Left forelimb (tissue), 1 donor: ENCODE measurements around the gene PALLD.

Experiments used
- DNase-seq: peaks from one replicate; pipeline ENCODE4 v3.0.0-alpha.2; 2018; ENCODE audit warnings: low spot score

The PALLD gene

DNA sequence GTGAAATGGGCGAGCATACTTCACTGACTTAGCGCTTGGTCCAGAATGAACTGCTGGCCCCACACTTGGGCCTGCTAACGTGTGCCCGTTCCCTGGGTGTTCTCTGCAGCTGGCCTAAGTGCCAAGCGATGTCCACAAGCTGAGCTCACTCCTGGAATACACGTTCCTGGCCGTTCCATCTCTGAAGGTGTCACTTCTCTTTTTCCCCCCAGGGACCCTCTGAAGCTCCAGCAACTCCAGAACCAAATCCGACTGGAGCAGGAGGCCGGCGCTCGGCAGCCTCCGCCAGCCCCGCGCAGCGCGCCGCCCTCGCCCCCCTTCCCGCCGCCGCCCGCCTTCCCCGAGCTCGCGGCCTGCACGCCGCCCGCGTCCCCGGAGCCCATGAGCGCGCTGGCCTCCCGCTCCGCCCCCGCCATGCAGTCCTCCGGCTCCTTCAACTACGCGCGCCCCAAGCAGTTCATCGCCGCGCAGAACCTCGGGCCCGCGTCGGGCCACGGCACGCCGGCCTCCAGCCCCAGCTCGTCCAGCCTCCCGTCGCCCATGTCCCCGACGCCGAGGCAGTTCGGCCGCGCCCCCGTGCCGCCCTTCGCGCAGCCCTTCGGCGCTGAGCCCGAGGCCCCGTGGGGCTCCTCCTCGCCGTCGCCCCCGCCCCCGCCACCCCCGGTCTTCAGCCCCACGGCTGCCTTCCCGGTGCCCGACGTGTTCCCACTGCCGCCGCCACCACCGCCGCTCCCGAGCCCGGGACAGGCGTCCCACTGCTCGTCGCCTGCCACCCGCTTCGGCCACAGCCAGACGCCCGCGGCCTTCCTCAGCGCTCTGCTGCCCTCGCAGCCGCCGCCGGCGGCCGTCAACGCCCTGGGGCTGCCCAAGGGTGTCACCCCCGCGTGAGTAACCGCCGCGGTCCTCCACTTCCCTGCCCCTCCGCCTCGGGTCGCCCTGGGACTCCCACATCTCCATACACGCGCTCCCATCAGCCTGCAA lies 380.9 kb downstream of the PALLD start:
- peak; percentile 79 for DNase-seq

DNA sequence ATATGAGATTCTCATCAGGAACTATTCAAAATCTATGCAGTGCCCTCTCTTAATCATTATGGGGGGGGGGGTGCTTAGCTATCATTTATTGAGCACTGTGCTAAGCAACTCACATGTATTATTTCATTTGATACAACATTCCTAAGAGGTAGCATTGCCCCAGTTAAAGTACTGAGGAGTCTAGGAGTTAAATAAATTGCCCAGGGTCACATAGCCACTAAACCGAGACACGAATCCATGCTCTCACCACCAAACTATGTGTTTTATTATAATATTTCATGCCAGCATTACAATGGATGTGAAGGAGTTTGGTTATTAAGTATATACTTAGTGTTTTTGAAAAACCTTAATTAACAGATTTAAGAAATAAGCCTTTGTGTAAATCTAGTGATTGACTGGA lies 381.8 kb downstream of the PALLD start:
- no peak for DNase-seq

DNA sequence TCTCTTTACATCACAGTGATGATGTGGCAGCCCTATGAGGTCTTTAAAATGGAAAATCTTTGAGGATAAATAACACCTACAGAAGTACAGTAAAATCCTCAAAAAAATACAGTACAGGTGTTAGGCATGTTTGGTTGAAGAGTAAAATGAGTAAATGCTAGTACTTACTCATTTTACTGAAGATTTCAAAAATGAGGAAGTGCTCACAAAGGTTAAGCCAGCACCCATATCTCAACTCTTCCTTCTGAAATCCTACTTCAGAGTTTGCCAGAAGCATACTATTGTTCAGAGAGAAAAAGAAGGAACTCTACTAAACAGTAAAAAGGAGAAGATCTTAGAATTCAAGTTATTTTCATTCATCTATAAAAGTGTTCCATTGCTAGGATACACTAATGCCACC lies 382.3 kb downstream of the PALLD start:
- no peak for DNase-seq

DNA sequence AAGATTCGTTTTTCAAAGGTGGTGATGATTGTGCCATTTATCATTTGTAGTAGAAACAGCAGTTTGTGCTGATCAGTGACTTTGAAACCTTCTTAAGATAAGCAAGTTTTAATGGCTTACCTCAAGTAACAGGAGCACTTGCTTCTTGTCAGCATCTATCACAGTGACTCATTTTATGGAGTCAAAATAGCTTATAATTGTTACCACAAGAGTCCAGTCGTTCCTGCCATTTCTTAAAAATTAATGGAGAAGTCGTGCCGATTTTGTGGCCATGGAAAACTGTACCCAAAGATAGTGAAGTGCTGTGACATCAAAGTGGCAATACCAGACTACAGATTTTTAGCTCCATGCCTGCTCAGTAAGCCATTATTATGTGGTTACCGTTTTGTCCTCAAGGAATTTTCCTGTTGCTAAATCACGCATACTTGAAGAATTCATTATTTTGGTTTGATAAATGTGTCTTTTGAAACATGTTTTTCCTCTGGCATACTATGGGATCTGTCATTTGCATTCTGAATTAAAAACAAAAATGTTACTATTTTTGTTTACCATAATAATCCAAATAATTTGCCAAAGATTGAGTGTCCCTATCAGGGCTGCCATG lies 383.3 kb downstream of the PALLD start:
- no peak for DNase-seq

DNA sequence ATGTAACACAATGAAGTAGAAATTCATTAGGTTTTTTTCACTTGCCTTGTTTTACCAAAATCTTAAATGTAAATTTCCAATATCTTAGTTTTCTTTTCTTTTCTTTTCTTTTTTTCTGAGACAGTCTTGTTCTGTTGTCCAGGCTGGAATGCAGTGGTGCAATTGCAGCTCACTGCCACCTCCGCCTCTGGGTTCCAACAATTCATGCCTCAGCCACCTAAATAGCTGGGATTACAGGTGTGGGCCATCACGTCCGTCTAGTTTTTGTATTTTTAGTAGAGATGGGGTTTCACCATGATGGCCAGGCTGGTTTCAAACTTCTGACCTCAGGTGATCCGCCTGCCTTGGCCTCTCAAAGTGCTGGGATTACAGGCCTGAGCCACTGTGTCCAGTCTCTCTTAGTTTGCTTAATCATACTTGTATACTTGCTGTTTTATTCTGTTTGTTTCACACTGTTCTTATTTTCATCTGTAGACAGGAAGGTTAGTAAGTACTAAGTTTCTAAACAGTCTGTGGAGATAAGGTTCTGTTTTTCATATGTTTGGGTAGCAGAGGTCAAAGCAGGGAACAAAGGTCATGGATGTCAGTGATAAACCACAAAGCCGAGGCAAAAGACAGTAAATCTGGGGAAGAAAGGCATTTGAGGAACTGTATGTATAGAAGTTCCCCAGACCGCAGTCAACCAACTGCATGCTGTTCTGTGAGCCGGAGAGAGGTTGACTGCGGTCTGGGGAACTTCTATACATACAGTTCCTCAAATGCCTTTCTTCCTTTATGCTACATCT lies 384.2 kb downstream of the PALLD start:
- no peak for DNase-seq

DNA sequence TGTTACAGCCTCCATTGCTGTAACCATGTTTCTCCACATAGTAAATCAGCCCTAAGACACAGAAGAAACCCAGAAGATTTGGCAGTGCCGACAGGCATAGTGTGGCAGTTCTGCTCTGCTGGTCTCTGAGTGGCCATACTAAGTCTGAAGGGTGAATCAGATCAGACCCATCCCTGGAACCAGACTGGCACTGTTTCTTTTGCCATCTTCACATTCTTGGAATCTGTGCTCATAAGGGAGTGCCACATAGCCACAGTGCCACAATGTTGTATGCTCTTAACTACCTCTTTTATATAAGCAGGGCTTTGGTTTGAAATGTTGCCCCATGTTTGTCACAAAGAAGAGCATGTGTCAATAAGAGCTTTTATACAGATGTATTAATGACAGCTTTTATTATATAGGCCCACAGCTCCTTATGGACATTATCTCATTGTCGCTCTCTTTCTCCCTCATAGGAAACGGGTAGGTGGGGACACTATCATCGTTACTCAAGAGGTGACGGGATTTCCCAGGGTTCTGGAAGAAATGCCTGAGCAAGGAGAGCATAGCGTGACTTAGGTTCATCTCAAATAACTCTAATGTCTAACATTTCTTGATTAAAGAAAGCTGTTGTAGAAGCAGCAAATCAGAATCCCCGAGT lies 385.0 kb downstream of the PALLD start:
- no peak for DNase-seq

DNA sequence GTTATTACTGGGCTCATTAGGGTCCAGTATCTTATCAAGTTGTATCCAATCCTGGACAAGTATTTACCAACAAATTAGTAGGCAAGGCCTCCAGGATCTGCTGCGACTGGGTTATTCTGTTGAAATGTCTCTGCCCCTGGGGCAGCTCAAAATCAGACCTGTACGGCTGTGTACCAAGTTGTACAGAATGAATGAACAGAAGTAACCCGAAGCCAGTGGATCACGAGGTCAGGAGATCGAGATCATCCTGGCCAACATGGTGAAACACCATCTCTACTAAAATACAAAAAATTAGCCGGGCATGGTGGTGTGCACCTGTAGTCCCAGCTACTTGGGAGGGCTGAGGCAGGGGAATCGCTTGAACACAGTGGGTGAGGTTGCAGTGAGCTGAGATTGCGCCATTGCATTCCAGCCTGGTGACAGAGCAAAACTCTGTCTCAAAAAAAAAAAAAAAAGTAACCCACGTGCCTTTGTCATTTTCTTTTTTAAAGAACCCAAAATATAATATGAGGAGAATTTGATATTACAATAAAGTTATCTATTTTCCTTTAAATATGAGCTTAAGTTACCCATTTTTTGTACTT lies 385.9 kb downstream of the PALLD start:
- DNase-seq, result no peak

DNA sequence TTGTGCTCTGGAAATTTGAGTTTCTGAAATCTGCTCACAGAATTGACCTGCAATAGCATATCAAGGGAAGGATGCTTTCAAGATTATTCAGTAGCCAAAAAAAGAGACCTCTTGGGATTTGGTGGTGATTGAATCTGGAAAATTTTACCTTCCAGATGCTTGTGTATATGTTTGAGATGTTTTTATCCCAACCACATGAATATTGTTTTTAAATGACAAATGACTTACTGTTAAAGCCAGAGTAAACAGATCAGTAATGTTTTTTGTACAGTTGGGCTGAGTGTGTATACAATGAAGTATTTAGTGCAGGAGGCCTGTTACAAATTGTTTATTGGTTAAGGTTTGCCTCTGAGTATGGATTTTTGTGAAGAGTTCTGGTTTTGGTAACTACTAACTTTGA lies 386.7 kb downstream of the PALLD start:
- DNase-seq, result no peak

DNA sequence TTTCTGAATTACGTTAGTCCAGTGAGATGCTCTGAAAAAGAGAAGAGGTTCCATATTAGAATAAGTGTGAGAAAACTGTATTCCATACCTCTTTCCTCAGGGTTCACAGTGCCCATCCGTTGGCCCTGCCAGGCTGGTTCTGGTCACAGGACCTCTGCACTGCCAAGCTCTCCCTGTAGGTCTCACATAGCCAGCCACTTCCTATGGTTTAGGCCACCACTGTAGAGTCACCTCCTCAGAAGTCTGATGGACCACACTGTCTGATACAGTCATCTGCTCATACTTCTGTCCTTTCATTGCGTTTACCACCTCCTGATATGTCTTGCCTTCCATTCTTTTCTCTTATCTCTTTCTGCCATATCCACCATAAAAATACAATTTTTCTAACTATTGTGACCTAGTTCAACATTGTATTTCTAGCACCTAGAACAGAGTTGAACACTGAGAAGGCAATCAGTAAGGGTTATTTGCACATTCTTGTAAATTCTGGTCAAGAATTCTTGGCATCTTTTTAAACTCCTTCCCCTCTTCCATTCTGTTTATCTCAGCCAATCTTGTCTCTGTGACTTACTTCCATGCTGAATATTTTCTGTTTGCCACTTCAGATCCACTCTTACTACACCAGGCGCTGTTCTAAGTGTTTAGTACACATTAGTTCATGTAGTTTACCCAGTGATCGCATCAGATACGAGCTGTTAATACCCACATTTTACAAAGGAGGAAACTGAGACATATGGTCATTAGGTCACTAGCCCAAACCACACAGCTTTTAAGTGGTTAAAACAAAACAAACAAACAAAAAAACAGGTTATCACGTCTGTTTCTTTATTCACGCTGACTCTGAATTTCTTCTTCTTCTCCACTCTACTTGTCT lies 387.6 kb downstream of the PALLD start:
- DNase-seq, result no peak

DNA sequence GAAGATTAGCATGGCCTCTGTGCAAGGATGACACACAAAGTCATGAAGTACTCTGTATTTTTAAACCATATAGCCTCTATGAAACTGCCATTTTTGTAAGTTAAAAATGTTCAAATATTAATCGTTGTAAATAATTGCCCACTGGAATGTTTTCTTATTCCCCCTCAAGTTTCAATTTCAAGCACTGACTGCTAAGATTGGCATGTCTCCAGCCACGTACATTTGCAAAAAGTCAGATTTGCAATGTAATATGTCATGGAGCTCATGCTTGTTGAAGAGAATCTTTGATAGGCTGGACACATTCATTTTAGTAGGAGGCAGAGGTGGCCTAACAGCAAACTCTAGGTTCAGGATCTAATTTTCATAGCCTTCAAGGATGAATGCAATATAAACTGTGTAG lies 388.5 kb downstream of the PALLD start:
- DNase-seq, result no peak

DNA sequence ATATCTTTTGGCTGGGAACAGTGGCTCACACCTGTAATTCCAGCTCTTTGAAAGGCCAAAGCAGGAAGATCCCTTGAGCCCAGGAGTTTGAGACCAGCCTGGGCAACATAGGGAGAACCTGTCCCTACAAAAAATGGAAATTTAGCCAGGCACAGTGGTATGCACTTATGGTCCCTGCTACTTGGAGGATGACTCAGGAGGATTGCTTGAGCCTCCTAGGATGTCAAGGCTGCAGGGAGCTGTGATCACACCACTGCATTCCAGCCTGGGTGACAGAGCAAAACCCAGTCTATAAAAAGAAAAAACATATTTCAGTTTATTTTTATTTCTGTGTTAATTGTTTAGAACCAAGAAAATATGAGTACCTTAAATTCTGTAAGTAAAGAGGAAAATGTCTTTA lies 389.5 kb downstream of the PALLD start:
- no peak for DNase-seq

DNA sequence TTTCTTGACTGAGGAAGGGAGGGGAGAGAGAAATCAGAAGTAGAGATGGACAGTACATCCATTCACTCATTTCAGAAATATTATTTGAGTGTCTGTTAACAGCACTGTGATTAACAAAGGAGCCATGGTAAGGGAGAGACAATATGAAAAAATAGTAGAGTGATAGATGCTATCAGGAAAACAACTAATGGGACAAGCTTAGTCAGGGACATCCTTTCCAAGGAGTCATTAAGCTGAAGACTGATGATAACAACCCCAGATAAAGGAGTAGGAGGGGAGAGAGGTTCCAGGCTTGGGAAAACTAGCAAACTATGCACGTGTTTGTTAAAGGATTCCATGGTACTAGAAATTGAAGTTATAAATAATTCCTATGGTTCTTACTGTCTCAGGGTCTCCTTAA lies 391.0 kb downstream of the PALLD start:
- DNase-seq, result no peak

DNA sequence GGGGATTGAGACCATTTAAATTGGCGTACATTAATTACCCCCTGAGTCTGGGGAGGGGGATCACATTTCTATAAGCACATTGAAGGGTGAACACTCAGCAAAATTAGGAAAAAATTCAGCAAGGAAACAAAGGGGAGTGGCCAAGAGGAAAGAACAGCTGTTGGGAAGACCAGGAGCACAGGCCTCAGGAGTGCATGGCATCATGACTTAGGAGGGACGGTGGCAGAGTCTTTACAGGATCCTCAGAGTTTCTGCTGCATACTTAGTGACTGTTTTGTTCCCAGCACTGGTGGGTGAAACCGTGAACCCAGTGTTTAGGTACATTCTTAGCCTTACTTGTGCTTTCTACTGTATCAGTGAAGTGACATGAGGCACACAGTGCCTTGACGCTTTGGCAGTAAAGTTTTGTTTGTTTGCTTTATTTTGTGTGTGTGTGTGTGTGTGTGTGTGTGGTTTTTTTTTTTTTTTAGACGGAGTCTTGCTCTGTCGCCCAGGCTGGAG lies 391.9 kb downstream of the PALLD start:
- DNase-seq, result no peak

DNA sequence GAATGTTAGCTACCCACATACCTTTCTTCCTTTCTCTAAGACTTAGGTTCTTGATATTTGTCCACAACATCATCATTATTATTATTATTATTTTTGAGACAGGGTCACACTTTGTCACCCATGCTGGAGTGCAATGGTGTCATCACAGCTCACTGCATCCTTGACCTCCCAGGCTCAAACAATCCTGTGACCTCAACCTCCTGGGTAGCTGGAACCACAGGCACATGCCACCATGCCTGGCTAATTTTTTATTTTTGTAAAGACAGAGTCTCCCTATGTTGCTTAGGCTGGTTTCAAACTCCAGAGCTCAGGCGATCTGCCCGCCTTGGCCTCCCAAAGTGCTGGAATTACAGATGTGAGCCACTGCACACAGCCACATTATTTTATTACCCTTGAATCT lies 394.2 kb downstream of the PALLD start:
- no peak for DNase-seq

DNA sequence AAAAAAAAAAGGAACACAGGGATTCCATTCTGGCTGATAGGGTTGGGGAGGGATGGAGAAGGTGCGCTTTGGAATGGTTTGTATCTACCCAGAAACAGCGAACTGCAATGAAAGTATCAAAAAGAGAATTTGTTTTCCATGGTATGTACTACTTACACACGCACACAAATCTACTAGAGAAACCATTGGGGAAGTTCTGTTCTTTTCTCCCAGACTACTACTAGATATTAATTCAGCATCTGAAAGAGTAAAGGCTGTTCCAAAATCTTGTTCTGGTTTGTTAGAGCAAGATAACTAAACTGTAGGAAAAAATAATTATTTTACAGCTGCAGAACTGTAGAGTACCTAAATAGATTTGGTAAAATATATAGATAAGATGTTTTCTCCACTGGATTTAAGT lies 394.8 kb downstream of the PALLD start:
- no peak for DNase-seq

DNA sequence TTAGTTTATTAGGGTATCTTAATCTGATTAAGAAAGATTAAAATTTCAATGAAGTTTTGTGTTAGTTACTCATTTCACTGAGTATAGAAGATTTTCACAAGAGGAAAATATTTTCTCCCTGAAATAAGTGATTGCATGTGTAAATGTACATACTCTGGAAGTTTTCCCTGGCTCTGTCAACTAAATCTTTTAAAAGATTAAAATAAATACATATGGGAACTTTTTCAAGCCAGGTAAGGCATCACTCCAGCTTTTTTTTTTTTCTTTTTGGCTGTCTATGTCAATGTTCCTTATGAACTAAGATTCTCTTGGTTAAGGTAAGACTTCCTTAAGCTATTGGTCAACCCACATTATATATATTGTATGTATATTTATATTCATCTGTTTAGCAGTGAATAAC lies 395.6 kb downstream of the PALLD start:
- DNase-seq, result no peak

DNA sequence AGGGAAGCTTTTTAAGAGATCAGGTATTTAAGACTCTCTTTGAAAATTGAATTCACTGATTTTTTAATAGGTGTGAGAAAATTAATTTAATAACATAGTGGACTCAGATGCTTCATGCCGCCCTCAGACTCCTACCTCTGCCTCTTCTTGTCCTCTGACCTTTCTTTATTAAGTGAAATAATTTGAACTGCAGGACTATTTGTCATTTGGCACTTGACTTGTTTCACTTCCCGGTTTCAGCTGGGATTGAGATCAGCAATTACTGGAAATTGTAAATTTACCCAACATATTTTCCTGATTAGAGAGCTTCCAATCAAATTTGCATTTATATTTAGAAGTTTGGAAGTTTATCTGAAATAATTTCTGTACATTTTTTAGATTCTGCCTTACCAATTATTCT lies 396.4 kb downstream of the PALLD start:
- DNase-seq, result no peak

DNA sequence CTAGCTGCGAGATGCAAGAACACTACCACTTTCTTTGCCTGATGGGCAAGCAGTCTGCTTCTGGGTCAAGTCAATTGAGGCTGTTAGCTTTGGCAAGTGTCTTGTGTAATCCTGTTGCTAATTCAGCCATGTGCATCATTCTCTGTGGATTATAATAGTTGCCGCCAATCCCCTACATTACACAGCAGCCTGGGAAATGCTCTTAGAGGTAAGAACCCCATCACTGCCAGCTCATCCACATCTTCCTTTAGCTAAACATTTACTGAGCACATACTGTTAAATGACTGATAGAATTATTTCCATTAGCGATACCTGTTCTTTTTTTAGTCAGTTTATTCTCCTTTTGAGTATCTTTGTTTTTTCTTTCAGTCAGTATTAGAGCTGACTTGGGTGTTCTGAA lies 397.0 kb downstream of the PALLD start:
- no peak for DNase-seq

DNA sequence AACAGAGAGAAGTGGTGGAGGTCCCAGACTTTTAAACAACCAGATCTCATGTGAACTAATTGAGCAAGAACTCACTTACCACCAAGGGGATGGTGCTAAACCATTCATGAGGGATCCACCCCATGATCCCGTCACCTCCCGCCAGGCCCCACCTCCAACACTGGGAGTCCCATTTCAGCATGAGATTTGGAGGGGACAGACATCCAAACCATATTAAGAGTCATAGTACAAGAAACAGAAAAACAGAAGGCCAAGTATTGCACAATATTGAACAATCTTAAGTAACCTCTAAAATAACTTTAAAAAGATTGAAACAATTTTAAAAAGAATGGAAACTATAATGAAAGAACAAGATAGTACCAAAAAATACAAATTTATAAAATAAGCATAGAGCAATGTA lies 403.2 kb downstream of the PALLD start:
- no peak for DNase-seq

DNA sequence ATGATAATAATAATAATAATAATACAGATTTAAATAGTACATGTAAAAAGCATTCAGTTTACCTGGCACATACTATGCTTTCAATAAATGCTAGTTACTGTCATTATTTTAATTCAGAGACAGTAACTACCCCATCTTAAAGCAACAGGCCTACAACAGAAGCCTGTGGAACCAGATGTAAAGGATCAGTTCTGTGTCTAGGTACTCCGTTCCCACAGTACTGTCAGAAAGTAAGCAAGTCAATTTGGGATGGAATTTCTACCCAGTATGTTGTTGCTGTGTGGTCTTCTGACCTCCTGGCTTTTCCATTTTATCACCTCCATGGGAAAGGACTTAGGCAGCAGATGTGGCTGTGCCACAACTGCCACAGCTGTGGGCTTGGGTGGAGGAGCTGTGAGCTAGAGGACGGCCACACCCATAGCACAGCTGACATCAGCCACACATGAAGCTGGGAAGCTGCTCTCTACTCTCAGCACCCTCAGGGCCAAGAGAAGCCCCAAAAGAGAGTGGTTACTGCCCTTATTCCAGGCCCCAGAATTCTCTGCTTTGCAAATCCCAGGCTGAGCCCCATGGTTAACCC lies 410.4 kb downstream of the PALLD start:
- no peak for DNase-seq
